Upper lobe of left lung (tissue), 4 donors: ENCODE results near the gene GOT2.

Experiments
- CTCF ChIP-seq, 6 experiments: fragments of 450-650 bp in 4 of 6; fragments of 200-600 bp in 2 of 6; sonication (generic) in 2 of 6; IDR thresholded peaks; one replicate each; pipeline ENCODE4 v1.5.1; 2016 to 2019; ENCODE audit warnings: antibody characterized with exemption in 6 of 6
- EP300 ChIP-seq, 4 donors: sonication (generic); formaldehyde crosslinking; IDR thresholded peaks; one replicate each; pipeline ENCODE4 v1.5.1; 2017; ENCODE audit warnings: antibody characterized with exemption in 4 of 4, control low read depth in 2 of 4
- POLR2AphosphoS5 ChIP-seq, 2 donors: sonication (generic); formaldehyde crosslinking; IDR thresholded peaks; one replicate each; pipeline ENCODE4 v1.5.1; 2017; ENCODE audit warnings: antibody characterized with exemption in 2 of 2

DNA sequence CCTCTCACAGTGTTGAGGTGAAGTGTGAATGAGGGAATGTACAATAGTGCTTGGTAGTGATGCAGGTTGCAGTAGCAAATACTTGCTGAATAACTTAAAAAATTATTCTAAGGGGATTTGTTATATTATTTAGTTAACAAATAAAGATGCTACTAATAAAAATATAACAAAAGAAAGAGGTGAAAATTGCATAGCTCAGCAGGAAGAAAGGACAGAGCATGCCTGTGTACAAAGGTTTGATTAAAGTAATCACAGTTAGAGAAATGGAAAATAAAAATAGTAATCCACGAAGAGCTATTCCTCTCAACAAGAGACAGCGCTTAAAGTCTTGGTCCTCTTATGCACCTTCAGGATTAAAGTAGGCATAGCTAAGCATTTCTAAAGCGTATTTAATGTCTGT is 11.0 kb downstream of the GOT2 start:
- TF ChIP-seq CTCF (IDR thresholded peaks at IDR 0.05) (no peak), POLR2AphosphoS5 (IDR thresholded peaks at IDR 0.05) (no peak), EP300 (IDR thresholded peaks at IDR 0.05) (no peak)
